Liver (tissue), 9 donors: ENCODE data around the gene KCNK13. TPM values are rescaled to one million over a fixed set of nuclear protein-coding genes. Genes with fewer than 3 reads are reported as not detected.

Experiments
- DNase-seq: peaks from one replicate; pipeline ENCODE4 v3.0.0-alpha.2; 2017; ENCODE audit warnings: low spot score
- H3K27ac ChIP-seq, 2 donors: one replicate each; pipeline ENCODE4 v1.7.0; 2013; ENCODE audit warnings: inconsistent platforms in 2 of 2, low read length in 2 of 2, control low read depth in 1 of 2, low read depth in 1 of 2, mild to moderate bottlenecking in 1 of 2
- H3K27me3 ChIP-seq, 4 donors: one replicate each; pipeline versions ENCODE4 v1.6.1 to v1.7.0; 2013; ENCODE audit warnings: low read length in 3 of 4, inconsistent platforms in 1 of 4, mild to moderate bottlenecking in 1 of 4, moderate library complexity in 1 of 4; ENCODE audit not compliant: control insufficient read depth in 4 of 4, insufficient read depth in 4 of 4
- H3K36me3 ChIP-seq, 4 donors: one replicate each; pipeline versions ENCODE4 v1.6.1 to v1.7.0; 2013; ENCODE audit warnings: low read length in 3 of 4, mild to moderate bottlenecking in 3 of 4, low read depth in 1 of 4, moderate library complexity in 1 of 4; ENCODE audit not compliant: control insufficient read depth in 4 of 4, insufficient read depth in 3 of 4
- H3K4me1 ChIP-seq, 4 donors: one replicate each; pipeline versions ENCODE4 v1.6.1 to v1.7.0; 2013; ENCODE audit warnings: low read length in 3 of 4, mild to moderate bottlenecking in 3 of 4, moderate library complexity in 1 of 4; ENCODE audit not compliant: control insufficient read depth in 4 of 4, insufficient read depth in 4 of 4
- H3K4me3 ChIP-seq, 3 donors: one replicate each; pipeline versions ENCODE4 v1.6.1 to v1.7.0; 2013; ENCODE audit warnings: low read length in 3 of 3, control low read depth in 1 of 3, low read depth in 1 of 3, mild to moderate bottlenecking in 1 of 3
- H3K9ac ChIP-seq, 2 donors: one replicate each; pipeline ENCODE4 v1.7.0; 2013; ENCODE audit warnings: low read length in 2 of 2, mild to moderate bottlenecking in 2 of 2, moderate library complexity in 2 of 2, control low read depth in 1 of 2, low read depth in 1 of 2
- H3K9me3 ChIP-seq, 4 donors: one replicate each; pipeline versions ENCODE4 v1.6.1 to v1.7.0; 2013; ENCODE audit warnings: low read length in 3 of 4; ENCODE audit not compliant: control insufficient read depth in 4 of 4
- CTCF ChIP-seq: fragments of 150-350 bp; IDR thresholded peaks from 2 replicates; pipeline ENCODE4 v1.5.1; 2017; ENCODE audit warnings: improper control_type of control experiment, low read depth, low read length; ENCODE audit not compliant: missing input control
- EGR1 ChIP-seq, 2 donors: IDR thresholded peaks; 2 replicates each; pipeline ENCODE4 v1.6.1; 2016 to 2018; ENCODE audit warnings: antibody characterized with exemption in 2 of 2, low read depth in 2 of 2
- FOXA1 ChIP-seq: IDR thresholded peaks from 2 replicates; pipeline ENCODE4 v1.6.1; 2016; ENCODE audit warnings: antibody characterized with exemption
- FOXA2 ChIP-seq: IDR thresholded peaks from 2 replicates; pipeline ENCODE4 v1.6.1; 2016; ENCODE audit warnings: antibody characterized with exemption
- GABPA ChIP-seq, 2 donors: IDR thresholded peaks in 1 of 2; conservative IDR thresholded peaks in 1 of 2; 2 replicates each; pipeline ENCODE4 v1.6.1; 2016; ENCODE audit warnings: antibody characterized with exemption in 2 of 2, mild to moderate bottlenecking in 1 of 2, moderate library complexity in 1 of 2
- HNF4A ChIP-seq, 2 donors: conservative IDR thresholded peaks; 2 replicates each; pipeline ENCODE4 v1.6.1; 2016; ENCODE audit warnings: antibody characterized with exemption in 2 of 2, mild to moderate bottlenecking in 2 of 2
- HNF4G ChIP-seq: IDR thresholded peaks from 2 replicates; pipeline ENCODE4 v1.6.1; 2016; ENCODE audit warnings: antibody characterized with exemption
- NR2F2 ChIP-seq: IDR thresholded peaks from 2 replicates; pipeline ENCODE4 v1.6.1; 2016; ENCODE audit warnings: antibody characterized with exemption
- SP1 ChIP-seq: IDR thresholded peaks from 2 replicates; pipeline ENCODE4 v1.6.1; 2018; ENCODE audit warnings: antibody characterized with exemption, mild to moderate bottlenecking
- TAF1 ChIP-seq: conservative IDR thresholded peaks from 2 replicates; pipeline ENCODE4 v1.6.1; 2016; ENCODE audit warnings: antibody characterized with exemption, mild to moderate bottlenecking
- YY1 ChIP-seq: IDR thresholded peaks from 2 replicates; pipeline ENCODE4 v1.6.1; 2016; ENCODE audit warnings: antibody characterized with exemption, mild to moderate bottlenecking
- ZBTB33 ChIP-seq: IDR thresholded peaks from 2 replicates; pipeline ENCODE4 v1.6.1; 2016; ENCODE audit warnings: antibody characterized with exemption
- WGBS: extraction: QIAGEN DNeasy Blood & Tissue Kit; methylation state at CpG from one replicate; pipeline ENCODE4 v1.1.7; 2013; 5-methylcytosine and 5-hydroxymethylcytosine counted together
- polyA plus RNA-seq, 2 donors: library from polyadenylated mRNA; stranded (reverse) in 1 of 2; unstranded in 1 of 2; fragments of 200-250 nt in 1 of 2; fragments of >200 nt in 1 of 2; fragmentation: Nextera tagmentation in 1 of 2; extraction: Ambion mirVana in 1 of 2; gene quantifications; one replicate each; pipeline versions ENCODE4 v1.2.1 to v1.2.3, GENCODE V29; 2013 to 2015
- total RNA-seq, 2 donors: library from RNA; depleted of rRNA; stranded (reverse); fragments of >200 nt; gene quantifications; one replicate each; pipeline ENCODE4 v1.2.3, GENCODE V29; 2014
- TF ChIP-seq, protein P1 (sequence below): IDR thresholded peaks from 2 replicates; pipeline ENCODE4 v1.6.1; 2016; ENCODE audit warnings: antibody characterized with exemption
- TF ChIP-seq, protein P2 (sequence below): IDR thresholded peaks from 2 replicates; pipeline ENCODE4 v1.6.1; 2016; ENCODE audit warnings: antibody characterized with exemption
- TF ChIP-seq, protein P3 (sequence below): IDR thresholded peaks from 2 replicates; pipeline ENCODE4 v1.6.1; 2016; ENCODE audit warnings: antibody characterized with exemption, mild to moderate bottlenecking
- donor health status: healthy.
- donor health status: healthy.
- donor health status: healthy.
- donor health status: healthy.
- donor health status: healthy.

Gene KCNK13
- total and polyA plus RNA-seq, 4 donors = 0.25 to 0.61 (median 0.38) TPM; not detected in 1

- H3K9ac ChIP-seq = no peak overlapping the region
- H3K27me3 ChIP-seq = peaks cover 0 to 2% (median 0%) of the 10 kb centered on the region in 4 donors
- H3K9me3 ChIP-seq = no peaks in the 10 kb centered on the region
- H3K4me1 ChIP-seq = no peaks in the 10 kb centered on the region
- no peak overlapping the region for H3K27ac ChIP-seq
- 68% methylated on average over 12 of the region's 12 CpGs for WGBS
- no peak for DNase-seq
- no peak for TF ChIP-seq FOXA2
- TF ChIP-seq CTCF = no peak
- no peak for TF ChIP-seq TAF1
- no peak for TF ChIP-seq ZBTB33
- TF ChIP-seq NR2F2 = no peak
- TF ChIP-seq, protein P1, sequence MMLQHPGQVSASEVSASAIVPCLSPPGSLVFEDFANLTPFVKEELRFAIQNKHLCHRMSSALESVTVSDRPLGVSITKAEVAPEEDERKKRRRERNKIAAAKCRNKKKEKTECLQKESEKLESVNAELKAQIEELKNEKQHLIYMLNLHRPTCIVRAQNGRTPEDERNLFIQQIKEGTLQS = no peak
- no peak for TF ChIP-seq HNF4A (conservative IDR thresholded peaks at IDR 0.05)
- no peak for TF ChIP-seq GABPA (IDR thresholded peaks at IDR 0.05 in 1 of 2, conservative IDR thresholded peaks at IDR 0.05 in 1 of 2)
- no peak for TF ChIP-seq YY1
- no peak for TF ChIP-seq FOXA1
- TF ChIP-seq, protein P2, sequence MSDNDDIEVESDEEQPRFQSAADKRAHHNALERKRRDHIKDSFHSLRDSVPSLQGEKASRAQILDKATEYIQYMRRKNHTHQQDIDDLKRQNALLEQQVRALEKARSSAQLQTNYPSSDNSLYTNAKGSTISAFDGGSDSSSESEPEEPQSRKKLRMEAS = no peak
- no peak for TF ChIP-seq EGR1 (IDR thresholded peaks at IDR 0.05; ENCODE audit: low read depth in 2 of 2)
- H3K4me3 ChIP-seq = no peak overlapping the region
- H3K36me3 ChIP-seq = no peaks in the 10 kb centered on the region
Observed at GRCh38 chr14:90140298-90140955, 78.6 kb downstream of the KCNK13 start.

GRCh38 chr14:90140956-90141316, 79.1 kb downstream of the KCNK13 start:
- WGBS = 72% methylated on average over 5 of the region's 5 CpGs
- Histone ChIP-seq H3K9ac (no peak overlapping the region), H3K4me1 (no peaks in the 10 kb centered on the region), H3K27me3 (peaks cover 0 to 2% (median 0%) of the 10 kb centered on the region in 4 donors), H3K36me3 (no peaks in the 10 kb centered on the region), H3K27ac (no peak overlapping the region), H3K9me3 (no peaks in the 10 kb centered on the region), H3K4me3 (no peak overlapping the region)
- TF ChIP-seq, protein P2 = no peak
- no peak for TF ChIP-seq TAF1
- TF ChIP-seq HNF4G = no peak
- TF ChIP-seq FOXA2 = no peak
- TF ChIP-seq SP1 = no peak
- no peak for TF ChIP-seq NR2F2
- TF ChIP-seq, protein P1 = no peak
- TF ChIP-seq YY1 = no peak
- TF ChIP-seq, protein P3, sequence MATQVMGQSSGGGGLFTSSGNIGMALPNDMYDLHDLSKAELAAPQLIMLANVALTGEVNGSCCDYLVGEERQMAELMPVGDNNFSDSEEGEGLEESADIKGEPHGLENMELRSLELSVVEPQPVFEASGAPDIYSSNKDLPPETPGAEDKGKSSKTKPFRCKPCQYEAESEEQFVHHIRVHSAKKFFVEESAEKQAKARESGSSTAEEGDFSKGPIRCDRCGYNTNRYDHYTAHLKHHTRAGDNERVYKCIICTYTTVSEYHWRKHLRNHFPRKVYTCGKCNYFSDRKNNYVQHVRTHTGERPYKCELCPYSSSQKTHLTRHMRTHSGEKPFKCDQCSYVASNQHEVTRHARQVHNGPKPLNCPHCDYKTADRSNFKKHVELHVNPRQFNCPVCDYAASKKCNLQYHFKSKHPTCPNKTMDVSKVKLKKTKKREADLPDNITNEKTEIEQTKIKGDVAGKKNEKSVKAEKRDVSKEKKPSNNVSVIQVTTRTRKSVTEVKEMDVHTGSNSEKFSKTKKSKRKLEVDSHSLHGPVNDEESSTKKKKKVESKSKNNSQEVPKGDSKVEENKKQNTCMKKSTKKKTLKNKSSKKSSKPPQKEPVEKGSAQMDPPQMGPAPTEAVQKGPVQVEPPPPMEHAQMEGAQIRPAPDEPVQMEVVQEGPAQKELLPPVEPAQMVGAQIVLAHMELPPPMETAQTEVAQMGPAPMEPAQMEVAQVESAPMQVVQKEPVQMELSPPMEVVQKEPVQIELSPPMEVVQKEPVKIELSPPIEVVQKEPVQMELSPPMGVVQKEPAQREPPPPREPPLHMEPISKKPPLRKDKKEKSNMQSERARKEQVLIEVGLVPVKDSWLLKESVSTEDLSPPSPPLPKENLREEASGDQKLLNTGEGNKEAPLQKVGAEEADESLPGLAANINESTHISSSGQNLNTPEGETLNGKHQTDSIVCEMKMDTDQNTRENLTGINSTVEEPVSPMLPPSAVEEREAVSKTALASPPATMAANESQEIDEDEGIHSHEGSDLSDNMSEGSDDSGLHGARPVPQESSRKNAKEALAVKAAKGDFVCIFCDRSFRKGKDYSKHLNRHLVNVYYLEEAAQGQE = no peak
- DNase-seq = no peak
